ENCODE measurements around the gene NUP54. TPM values are rescaled to one million over a fixed set of nuclear protein-coding genes. Genes with fewer than 3 reads are reported as not detected.

Gene NUP54
- total and polyA plus RNA-seq, 2 donors from 2014 or later, result 15.6 to 40.8 TPM

GRCh38 chr4:76084542-76084941 is 63.7 kb downstream of the NUP54 start:
- Histone ChIP-seq H3K9me3 (ENCODE audit: control insufficient read depth in 2 of 3, insufficient read depth in 1 of 3, low read length in 3 of 3) (no peaks in the 10 kb centered on the region), H3K27ac (ENCODE audit: low read depth in 2 of 2, low read length in 2 of 2) (no peak overlapping the region), H3K27me3 (ENCODE audit: control insufficient read depth, insufficient read depth, low read length) (no peaks in the 10 kb centered on the region), H3K36me3 (ENCODE audit: control insufficient read depth in 2 of 3, insufficient read depth in 3 of 3, low read length in 3 of 3) (no peaks in the 10 kb centered on the region), H3K4me3 (ENCODE audit: low read length in 3 of 3) (no peak overlapping the region), H3K4me1 (ENCODE audit: control insufficient read depth in 2 of 3, insufficient read depth in 2 of 3, low read depth in 1 of 3, low read length in 3 of 3) (peaks cover 0 to 2% (median 0%) of the 10 kb centered on the region in 3 donors), H3K9ac (ENCODE audit: low read length in 3 of 3) (no peak overlapping the region)
- no peak for FAIRE-seq
- no peak for DNase-seq
- no peak for TF ChIP-seq CTCF (IDR thresholded peaks at IDR 0.05; ENCODE audit: borderline replicate concordance, extremely low read depth, insufficient read depth)
- intact Hi-C loops (cut with DNase I), result no loop called here

- Histone ChIP-seq H3K27ac (ENCODE audit: low read depth in 2 of 2, low read length in 2 of 2) (no peak overlapping the region), H3K9me3 (ENCODE audit: control insufficient read depth in 2 of 3, insufficient read depth in 1 of 3, low read length in 3 of 3) (no peaks in the 10 kb centered on the region), H3K4me3 (ENCODE audit: low read length in 3 of 3) (no peak overlapping the region), H3K9ac (ENCODE audit: low read length in 3 of 3) (no peak overlapping the region), H3K4me1 (ENCODE audit: control insufficient read depth in 2 of 3, insufficient read depth in 2 of 3, low read depth in 1 of 3, low read length in 3 of 3) (peaks cover 0 to 2% (median 0%) of the 10 kb centered on the region in 3 donors), H3K36me3 (ENCODE audit: control insufficient read depth in 2 of 3, insufficient read depth in 3 of 3, low read length in 3 of 3) (no peaks in the 10 kb centered on the region), H3K27me3 (ENCODE audit: control insufficient read depth, insufficient read depth, low read length) (no peaks in the 10 kb centered on the region)
- no peak for DNase-seq
- TF ChIP-seq CTCF (IDR thresholded peaks at IDR 0.05; ENCODE audit: borderline replicate concordance, extremely low read depth, insufficient read depth), result no peak
- intact Hi-C loops (cut with DNase I), result no loop called here
- FAIRE-seq, result no peak
Measured at GRCh38 chr4:76083386-76083988, 64.7 kb downstream of the NUP54 start.

GRCh38 chr4:76078033-76078613 is 70.1 kb downstream of the NUP54 start:
- Histone ChIP-seq H3K9me3 (ENCODE audit: control insufficient read depth in 2 of 3, insufficient read depth in 1 of 3, low read length in 3 of 3) (no peaks in the 10 kb centered on the region), H3K9ac (ENCODE audit: low read length in 3 of 3) (no peak overlapping the region), H3K36me3 (ENCODE audit: control insufficient read depth in 2 of 3, insufficient read depth in 3 of 3, low read length in 3 of 3) (no peaks in the 10 kb centered on the region), H3K27ac (ENCODE audit: low read depth in 2 of 2, low read length in 2 of 2) (no peak overlapping the region), H3K27me3 (ENCODE audit: control insufficient read depth, insufficient read depth, low read length) (no peaks in the 10 kb centered on the region), H3K4me3 (ENCODE audit: low read length in 3 of 3) (no peak overlapping the region), H3K4me1 (ENCODE audit: control insufficient read depth in 2 of 3, insufficient read depth in 2 of 3, low read depth in 1 of 3, low read length in 3 of 3) (no peaks in the 10 kb centered on the region)
- no peak for FAIRE-seq
- intact Hi-C loops (cut with DNase I), result no loop called here
- DNase-seq, result no peak
- no peak for TF ChIP-seq CTCF (IDR thresholded peaks at IDR 0.05; ENCODE audit: borderline replicate concordance, extremely low read depth, insufficient read depth)

Measured in kidney (tissue), 14 donors.